WERI-Rb-1 (cell line): ENCODE measurements around the gene PRDM11.

Source experiments
- DNase-seq: peaks from one replicate; pipeline ENCODE4 v3.0.0-alpha.2; 2020
- H3K27ac ChIP-seq: fragments of 250-450 bp; sonication (Bioruptor Pico); 2 replicates; pipeline ENCODE4 v1.5.1; 2020; ENCODE audit warnings: mild to moderate bottlenecking, moderate library complexity
- H3K27me3 ChIP-seq: fragments of 250-450 bp; sonication (Bioruptor Pico); 2 replicates; pipeline ENCODE4 v1.5.1; 2021; ENCODE audit warnings: mild to moderate bottlenecking, low read depth, moderate library complexity; ENCODE audit not compliant: insufficient read depth, severe bottlenecking
- H3K36me3 ChIP-seq: fragments of 250-450 bp; sonication (Bioruptor Pico); 2 replicates; pipeline ENCODE4 v1.5.1; 2020; ENCODE audit warnings: mild to moderate bottlenecking, moderate library complexity
- H3K4me3 ChIP-seq: 2 replicates; pipeline ENCODE4 v1.5.1; 2011; ENCODE audit warnings: low read depth, mild to moderate bottlenecking, control low read depth, low read length
- H3K9me3 ChIP-seq: fragments of 250-450 bp; sonication (Bioruptor Pico); 2 replicates; pipeline ENCODE4 v1.5.1; 2021; ENCODE audit warnings: mild to moderate bottlenecking, moderate library complexity; ENCODE audit not compliant: severe bottlenecking
- TF ChIP-seq, protein P1 (sequence below): IDR thresholded peaks from 2 replicates; pipeline ENCODE4 v1.5.1; 2011; ENCODE audit warnings: low read depth, mild to moderate bottlenecking, control low read depth, inconsistent platforms, low read length

Gene PRDM11

DNA sequence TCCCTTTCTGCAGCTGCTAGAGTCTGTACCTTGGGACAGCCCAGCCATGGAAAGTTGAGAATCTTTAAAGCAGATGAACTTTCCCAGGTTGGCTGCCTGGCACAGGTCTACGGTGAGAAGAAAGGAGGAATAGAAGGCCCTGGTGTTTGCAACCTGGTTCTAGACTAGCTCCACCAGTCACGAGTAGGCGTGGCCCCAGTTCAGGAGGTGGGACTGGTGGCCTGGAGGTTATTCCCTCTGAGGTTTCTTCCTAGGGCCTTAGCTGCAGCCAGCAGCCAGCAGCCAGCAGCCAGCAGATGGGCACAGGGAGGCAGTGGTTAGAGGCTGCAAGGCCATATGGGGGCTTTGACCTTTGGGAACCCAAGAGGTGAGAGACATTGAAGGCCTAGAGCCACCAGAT lies 40.9 kb downstream of the PRDM11 start:
- no peak overlapping the region for H3K27ac ChIP-seq
- H3K9me3 ChIP-seq = no peaks in the 10 kb centered on the region
- TF ChIP-seq, protein P1, sequence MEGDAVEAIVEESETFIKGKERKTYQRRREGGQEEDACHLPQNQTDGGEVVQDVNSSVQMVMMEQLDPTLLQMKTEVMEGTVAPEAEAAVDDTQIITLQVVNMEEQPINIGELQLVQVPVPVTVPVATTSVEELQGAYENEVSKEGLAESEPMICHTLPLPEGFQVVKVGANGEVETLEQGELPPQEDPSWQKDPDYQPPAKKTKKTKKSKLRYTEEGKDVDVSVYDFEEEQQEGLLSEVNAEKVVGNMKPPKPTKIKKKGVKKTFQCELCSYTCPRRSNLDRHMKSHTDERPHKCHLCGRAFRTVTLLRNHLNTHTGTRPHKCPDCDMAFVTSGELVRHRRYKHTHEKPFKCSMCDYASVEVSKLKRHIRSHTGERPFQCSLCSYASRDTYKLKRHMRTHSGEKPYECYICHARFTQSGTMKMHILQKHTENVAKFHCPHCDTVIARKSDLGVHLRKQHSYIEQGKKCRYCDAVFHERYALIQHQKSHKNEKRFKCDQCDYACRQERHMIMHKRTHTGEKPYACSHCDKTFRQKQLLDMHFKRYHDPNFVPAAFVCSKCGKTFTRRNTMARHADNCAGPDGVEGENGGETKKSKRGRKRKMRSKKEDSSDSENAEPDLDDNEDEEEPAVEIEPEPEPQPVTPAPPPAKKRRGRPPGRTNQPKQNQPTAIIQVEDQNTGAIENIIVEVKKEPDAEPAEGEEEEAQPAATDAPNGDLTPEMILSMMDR = no peak
- no peak overlapping the region for H3K4me3 ChIP-seq
- H3K27me3 ChIP-seq = no peaks in the 10 kb centered on the region
- no peak for DNase-seq
- H3K36me3 ChIP-seq = peaks cover 16% of the 10 kb centered on the region

DNA sequence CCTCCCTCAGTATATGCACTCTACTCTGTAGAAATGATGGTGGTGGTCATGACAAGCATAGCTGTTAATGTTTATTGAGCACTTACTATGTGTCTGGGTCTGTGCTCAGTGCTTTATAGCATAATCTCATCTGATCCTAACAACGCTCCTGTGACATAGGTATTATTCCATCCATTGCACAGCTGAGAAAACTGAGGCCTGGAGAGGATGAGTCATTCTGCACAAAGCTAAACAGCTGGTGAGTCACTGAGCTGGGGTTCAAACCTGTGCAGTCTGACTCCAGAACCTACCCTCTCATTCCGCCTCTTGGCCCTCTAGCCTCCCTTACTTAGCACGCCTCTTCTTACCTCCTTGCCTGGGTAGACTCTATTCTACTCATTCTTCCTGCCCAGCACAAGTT lies 41.7 kb downstream of the PRDM11 start:
- no peak for DNase-seq
- no peak overlapping the region for H3K4me3 ChIP-seq
- TF ChIP-seq, protein P1 = no peak
- H3K9me3 ChIP-seq = no peaks in the 10 kb centered on the region
- H3K27ac ChIP-seq = no peak overlapping the region
- H3K27me3 ChIP-seq = no peaks in the 10 kb centered on the region
- peaks cover 9% of the 10 kb centered on the region for H3K36me3 ChIP-seq

DNA sequence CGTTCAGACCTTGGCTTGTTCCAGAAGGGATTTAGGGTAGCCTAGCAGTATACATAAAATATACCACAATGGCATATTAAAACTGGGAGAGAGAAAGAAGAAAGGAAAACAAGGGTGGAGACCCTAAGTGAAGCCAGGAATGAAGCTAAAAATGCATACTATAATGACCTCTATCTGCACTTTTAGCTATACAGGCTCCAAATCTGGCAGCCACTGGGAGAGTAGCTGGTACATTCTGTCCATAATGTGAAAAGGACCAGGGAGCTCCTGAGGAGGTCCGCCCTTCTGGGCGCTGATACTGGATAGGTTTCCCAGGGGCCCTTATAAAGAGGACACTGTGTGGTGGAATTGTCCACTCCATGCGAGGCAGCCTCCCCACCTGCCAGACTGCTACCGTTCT lies 42.8 kb downstream of the PRDM11 start:
- H3K27me3 ChIP-seq = no peaks in the 10 kb centered on the region
- no peak for DNase-seq
- no peaks in the 10 kb centered on the region for H3K9me3 ChIP-seq
- H3K36me3 ChIP-seq = peaks cover 2% of the 10 kb centered on the region; the same call in 1 of the 2 replicates
- TF ChIP-seq, protein P1 = no peak
- no peak overlapping the region for H3K4me3 ChIP-seq
- no peak overlapping the region for H3K27ac ChIP-seq

DNA sequence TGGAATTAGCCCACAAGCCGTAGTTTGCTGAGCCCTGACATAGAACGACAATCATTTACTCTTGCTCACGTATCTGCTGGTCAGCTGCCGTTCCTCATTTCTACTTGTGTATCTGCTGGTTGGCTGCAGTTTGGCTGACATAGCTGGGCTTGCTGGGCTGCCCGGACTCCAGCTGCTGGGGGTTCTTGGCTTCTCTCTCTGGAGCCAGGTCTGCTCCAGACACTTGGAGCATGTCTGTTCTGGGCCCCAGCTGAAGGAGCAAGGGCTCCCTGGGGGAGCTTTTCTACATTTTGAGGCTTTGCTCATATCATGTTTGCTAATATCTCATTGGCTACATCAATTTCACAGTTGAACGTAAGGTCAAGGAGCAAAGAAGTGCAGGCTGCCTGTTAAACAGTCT lies 47.3 kb downstream of the PRDM11 start:
- Histone ChIP-seq H3K4me3 (no peak overlapping the region), H3K27ac (no peak overlapping the region), H3K36me3 (no peaks in the 10 kb centered on the region), H3K9me3 (no peaks in the 10 kb centered on the region), H3K27me3 (no peaks in the 10 kb centered on the region)
- TF ChIP-seq, protein P1 = no peak
- DNase-seq = no peak

DNA sequence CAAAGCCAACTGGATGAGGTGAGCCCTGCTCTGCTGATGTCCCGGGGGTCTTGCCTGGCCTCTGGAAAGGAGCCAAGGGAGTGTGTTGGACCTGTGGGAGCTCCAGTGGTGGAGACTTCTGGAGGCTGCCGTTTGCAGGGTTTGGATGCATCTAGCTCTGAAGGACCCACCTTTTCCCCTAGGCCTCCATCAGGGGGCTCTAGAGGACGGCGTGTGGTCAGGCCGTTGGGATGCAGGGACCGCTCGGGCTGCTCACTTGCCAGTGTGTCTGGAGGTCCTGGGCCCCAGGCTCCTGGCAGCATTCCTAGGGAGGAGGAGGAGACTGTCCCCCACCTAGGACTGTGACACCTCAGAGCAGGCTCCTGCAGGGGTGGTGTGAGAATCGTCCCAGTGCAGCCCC lies 58.3 kb downstream of the PRDM11 start:
- TF ChIP-seq, protein P1 = peak; percentile 37; the same call in 1 of the 2 replicates
- DNase-seq = no peak
- Histone ChIP-seq H3K27me3 (no peaks in the 10 kb centered on the region), H3K27ac (no peak overlapping the region), H3K36me3 (no peaks in the 10 kb centered on the region), H3K4me3 (no peak overlapping the region), H3K9me3 (no peaks in the 10 kb centered on the region)

DNA sequence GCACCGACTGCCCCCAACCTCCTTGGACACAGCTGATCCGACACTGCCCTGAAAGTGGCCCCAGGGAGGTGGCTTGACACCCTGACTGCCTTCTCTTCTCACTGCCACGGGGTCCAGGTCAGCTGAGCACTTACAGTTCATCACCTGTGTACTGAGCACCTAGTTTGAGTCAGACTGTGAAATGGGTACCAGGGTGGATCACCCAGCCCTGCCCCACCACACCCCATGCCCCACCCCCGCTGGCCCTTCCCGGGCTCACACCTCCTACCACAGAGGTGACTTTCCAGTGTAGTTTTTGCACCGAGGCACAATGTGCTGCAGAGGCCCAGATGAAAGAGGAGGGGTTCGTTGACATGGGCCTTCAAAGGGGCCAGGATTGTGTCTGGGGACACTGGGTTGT lies 59.5 kb downstream of the PRDM11 start:
- Histone ChIP-seq H3K9me3 (no peaks in the 10 kb centered on the region), H3K4me3 (no peak overlapping the region), H3K27me3 (no peaks in the 10 kb centered on the region), H3K27ac (no peak overlapping the region), H3K36me3 (no peaks in the 10 kb centered on the region)
- TF ChIP-seq, protein P1 = no peak
- no peak for DNase-seq
